Activated CD4-positive, alpha-beta T cell treated with anti-CD3 and anti-CD28 coated beads, Interleukin-10, Interleukin-2, amounts not matched to agents 100 ng/mL and 50 ng/mL, durations not matched to agents 16 hours and 8 hours (primary cell): ENCODE results near the gene KAT6B.
"Not testable (repeated sequence)": the region's sequence is repeated elsewhere in the genome, so short reads cannot be mapped to it uniquely, and the experiment has no call there.

Experiments
- DNase-seq: peaks from one replicate; pipeline ENCODE4 v3.0.0-alpha.2; 2020

KAT6B gene

DNA sequence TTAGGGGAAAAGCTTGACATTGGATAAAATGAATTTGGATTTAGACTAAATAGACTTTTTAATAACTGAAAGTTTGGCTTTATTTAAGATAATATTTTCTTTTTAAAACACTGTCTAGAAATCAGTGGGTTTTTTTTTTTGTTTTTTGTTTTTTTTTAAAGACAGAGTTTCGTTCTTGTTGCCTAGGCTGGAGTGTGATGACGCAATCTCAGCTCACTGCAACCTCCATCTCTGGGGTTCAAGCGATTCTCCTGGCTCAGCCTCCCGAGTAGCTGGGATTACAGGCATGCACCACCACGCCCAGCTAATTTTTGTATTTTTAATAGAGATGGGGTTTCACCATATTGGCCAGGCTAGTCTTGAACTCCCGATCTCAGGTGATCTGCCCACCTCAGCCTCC, 66.9 kb downstream of the KAT6B start:
- DNase-seq = not testable (repeated sequence)

DNA sequence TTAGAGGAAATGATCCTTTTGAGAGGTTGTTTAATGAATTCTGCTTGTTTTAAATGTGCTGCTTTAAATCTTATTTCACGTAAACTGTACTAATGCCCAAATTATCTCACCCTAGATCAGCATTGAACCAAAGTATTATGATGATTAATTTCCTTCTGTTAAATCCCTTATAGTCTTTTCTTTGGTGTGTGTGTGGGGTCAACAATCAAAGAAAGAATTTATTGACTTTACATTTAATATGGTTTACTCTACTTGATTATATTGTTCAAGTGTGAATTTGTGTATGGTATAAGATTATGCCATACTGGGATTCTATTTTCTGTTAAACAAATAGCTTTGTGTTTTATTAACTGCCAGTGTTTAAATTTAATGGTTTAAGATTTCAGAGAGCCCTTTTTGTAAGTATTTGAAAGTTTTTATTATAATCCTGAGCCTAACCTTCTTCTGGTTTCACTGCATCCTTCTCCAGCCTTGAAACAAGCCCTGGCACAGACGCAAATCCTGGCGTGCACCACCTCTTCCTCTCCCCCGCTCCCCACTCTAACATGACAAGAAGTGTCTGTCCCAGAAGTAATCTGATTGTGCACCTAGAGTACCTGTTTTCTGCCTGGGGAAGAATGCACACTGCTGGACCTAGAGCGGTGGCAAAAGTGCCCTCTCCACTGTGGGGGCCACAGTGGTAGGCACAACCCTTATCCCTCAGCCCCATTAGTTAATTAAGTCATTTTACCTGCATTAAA, 70.6 kb downstream of the KAT6B start:
- no peak for DNase-seq

DNA sequence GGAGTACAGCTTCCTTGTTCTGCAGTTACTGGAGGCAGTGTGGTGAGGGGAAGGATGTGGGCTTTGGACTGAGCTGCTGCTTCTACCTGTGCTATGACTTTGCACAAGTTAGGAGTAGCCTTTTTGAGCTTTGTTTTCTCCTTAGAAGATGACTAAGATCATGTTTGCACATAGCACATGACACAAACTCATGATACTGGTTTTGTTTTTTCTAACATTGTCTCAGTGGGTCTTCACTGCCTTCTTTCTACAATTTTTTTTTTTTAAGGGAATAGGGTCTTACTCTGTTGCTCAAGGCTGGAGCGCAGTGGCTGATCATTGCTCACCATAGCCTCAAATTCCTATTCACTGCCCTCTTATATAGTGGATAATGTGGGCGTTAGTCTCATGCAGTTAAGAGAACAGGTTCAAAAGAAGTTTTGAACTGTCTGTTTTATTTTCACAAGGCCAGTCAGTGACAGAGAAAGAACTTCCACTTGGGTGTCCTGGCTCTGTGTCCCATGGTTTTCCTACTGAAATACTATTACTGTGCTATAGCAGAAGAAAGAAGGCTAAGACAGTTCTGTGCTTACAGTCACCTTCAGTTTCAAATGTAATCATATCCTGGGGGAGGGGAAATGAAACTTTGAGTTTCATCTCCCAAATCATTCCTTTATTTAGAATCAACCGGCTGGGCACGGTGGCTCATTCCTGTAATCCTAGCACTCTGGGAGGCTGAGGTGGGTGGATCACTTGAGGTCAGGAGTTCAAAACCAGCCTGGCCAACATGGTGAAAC, 72.0 kb downstream of the KAT6B start:
- DNase-seq = peak; percentile 83

DNA sequence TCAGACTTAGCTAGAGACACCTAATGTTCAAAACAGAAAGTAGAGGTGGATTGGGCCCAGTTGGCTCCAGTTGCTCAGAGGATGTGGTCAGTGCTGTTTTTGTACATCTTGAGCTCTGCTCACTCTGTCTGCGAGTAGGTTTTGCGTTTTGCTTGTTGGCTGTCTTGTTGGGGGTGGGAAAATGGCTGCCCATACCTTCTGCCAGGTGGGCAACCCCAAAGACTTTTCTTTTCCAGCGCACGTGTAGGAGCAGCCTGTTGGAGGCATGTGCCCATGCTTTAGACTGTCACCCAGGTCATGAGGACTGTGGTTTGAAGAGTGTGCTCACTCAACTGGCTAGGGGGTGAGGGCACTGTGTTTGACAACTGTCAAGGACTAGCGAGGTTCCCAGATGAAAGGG, 73.9 kb downstream of the KAT6B start:
- peak; percentile 44 for DNase-seq

DNA sequence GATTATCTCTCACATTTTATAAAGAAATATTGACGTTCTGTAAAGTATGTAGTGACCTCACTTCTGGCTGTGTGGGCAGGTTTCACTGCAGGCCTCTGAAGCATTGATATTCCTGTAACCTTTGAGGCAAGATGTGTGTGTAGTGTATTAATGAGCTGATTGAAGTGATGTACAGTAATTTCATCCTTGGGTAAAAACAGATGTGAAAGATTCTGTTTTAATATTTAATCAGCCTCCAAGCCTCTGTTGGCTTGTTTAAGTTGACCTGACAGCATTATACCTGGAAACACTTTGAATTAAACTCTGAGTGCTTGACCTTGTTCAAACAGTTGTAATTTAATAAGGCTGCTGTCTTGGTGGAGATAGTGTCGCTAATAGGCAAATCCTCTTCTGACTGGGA, 74.9 kb downstream of the KAT6B start:
- no peak for DNase-seq

DNA sequence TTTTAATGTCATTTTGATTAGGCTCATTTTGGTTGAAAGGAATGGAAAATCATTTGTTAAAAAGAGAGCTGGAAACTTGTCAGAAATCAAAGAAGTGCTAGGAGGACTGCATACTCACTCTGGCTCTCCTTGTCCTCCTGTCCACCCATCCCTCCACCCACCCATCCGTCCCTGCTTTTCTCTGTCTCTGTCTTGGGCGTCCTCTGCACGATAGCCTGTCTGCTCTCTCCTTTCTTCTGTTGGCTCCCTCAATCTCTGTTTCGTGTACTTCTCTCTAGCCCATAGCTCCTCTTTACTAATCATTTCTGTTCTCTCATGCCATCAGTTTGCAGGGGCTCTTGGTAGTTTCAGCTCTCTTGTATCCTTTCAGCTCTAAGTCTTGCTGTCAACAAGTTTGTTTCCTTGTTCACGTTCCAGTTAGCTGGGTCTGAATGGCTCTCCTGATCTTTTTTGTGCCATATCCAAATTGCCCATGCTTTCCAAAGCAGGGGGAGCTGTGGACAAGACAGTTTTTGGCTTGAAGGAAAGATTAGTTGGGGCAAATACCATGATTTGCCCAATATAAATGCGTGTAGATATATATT, 75.6 kb downstream of the KAT6B start:
- no peak for DNase-seq

DNA sequence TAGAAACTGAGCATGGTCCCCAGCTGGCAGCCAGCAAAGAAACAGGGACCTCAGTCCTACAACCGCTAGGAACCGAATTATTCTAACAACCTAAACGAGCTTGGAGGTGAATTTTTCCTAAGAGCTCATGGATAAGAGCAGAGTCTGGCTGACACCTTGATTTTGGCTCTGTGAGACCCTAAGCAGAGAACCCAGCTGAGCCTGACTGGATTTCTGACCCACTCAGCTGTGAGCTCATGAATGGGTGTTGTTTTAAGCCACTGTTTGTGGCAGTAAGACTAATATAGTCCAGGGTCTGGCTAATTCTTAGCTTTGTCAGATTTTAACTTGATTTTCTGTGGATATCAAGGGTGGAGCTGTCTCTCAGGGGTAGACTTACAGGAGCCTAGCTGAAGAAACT, 77.1 kb downstream of the KAT6B start:
- DNase-seq = no peak

DNA sequence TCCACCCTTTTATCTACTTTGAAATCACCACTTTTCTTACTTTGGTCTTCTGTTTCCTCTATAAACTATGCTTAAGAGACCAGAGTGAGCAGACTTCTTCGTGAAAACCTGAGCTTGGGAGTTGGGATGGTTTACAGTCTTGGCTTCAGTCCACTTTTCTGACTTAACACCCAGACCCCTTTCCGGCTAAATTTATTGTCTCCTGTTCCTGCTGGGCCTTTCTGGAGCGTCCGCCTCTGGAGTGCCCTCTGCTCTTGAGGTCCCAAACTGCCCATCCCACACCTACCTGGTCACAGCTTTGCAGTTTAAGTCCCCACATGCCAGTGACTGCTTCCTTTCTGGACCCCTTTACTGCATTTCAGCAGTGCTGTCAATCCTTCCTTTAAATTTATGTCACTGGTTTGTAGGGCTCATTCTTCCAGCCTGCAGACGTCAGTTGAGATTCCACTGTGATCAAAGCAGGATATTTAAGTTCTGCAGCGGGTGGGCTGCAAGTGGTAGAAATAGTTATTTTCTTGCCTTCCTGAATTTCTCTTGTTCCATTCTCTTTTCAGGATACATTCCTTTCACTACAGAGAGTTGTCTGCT, 80.3 kb downstream of the KAT6B start:
- no peak for DNase-seq

DNA sequence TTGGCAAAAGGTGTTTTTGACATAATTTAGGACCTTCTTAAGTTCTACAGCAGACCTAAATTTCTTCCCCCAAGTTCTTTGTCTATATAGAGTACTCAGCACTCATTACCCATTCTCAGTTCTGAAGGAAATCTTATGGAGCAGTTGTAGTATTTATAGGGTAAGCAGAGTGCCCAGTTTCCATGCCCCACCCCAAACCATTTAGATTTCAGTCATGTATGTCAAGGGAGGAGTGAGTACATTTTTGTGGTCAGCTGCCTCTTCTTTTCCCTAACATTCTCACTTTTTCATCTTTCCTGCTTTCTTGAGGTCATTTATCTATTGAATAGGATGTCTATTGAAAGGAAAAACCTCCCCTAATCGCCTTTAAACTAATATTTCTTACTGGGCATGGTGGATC, 83.3 kb downstream of the KAT6B start:
- DNase-seq = no peak

DNA sequence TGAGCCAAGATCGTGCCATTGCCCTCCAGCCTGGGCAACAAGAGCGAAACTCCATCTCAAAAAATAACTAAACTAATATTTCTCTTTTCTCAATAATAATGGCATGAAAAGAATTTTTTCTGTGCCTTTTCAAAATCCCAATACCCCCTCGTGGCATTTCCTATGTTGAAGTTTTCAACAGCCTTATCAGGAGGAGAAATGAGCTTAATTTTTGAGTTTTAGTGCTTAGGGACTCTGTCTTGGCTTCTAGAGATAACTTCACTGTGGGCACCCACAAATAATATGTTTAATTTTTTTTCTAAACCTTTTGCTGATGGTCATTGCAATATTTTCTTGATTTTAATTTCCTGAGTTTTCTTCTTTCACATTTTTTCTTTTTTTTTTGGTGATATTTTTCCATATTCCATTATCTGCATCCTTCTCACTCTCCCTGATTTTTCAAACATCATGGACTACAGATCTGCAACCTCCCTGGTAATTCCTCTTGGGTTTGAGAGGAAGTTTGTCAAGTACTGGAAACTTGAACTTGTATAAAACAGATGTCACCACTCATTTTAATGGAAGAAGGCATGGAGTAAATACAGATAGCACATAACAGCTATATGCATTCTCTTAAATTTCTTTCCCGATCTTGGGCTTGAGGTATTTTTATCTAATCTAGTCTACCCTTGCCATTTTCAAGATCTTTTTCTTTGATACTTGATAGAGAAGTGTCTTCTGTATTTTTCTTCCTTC, 84.0 kb downstream of the KAT6B start:
- DNase-seq = no peak

DNA sequence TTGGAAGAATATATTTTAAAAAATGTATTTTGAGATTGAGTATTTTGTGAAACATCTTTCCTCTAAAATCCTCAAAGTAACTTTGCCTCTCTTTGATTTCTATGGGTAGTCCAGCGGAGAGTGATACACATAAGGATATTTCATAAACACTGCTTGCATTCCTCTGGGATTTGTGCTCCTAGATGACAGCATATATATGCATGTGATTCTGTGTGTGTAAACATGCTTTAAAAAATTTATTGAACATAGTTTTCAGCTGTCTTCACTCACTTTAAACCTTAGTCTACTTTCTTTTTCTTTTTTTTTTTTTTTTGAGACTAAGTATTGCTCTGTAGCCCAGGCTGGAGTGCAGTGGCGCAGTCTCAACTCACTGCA, 84.6 kb downstream of the KAT6B start:
- no peak for DNase-seq

DNA sequence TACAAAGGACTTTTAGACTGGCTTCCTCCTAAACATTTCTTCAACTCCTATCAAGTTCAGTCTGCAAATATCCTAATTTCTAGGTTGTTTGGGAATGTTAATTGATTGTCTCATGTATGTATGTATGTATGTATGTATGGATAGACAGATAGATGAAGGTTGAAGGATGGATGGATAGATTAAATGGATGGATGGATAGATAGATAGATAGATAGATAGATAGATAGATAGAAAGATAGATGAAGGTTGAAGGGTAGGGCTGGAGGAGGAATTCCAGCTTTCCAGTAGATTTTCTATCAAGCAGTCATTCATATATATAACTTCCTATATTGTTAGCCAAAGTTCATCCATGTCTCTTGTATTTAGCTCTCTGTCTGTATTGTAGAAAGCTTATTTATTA, 85.8 kb downstream of the KAT6B start:
- no peak for DNase-seq

DNA sequence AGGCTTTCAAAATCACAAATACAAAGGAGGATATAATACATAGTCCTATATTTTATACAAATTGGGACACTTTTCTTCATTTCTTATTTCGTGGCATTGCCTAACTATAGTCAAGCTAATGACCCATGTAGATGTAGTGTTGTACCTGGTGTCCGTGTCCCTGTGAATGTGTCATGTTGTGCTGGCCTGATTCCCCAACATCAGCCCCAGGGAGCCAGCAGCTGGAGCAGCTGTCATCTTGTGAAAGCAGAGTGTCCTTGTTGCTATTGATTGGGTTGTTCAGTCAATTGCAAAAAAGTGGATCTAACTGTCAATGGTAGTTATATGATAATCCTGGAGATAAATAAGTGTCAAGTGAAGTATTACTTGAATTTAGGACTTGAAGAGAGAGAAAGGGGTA, 86.3 kb downstream of the KAT6B start:
- no peak for DNase-seq

DNA sequence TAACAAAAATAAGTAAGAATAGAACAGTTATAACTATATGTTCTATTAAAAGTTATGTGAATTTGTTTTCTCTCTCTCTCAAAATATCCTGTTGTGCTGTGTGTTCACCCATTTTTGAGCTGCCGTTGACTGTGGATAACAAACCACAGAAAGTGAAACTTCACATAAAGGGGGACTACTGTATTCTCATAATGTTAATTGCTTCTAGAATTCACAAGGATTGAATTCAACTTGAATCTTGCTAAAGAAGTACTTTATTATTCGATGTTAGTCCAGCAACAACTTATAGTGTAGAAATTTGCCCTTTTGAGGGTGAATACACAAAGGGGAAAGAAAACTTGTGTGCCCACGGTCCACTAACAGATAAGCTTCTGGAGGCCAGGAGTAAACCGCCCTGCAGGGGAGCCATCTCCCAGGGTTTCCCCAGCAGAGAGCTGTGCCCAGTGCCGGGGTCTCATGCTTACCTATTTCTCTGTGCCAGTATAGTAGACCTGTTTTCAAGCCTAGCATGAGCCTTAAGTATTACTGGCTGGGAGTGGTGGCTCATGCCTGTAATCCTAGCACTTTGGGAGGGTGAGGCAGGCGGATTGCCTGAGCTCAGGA, 87.1 kb downstream of the KAT6B start:
- DNase-seq = peak; percentile 8

DNA sequence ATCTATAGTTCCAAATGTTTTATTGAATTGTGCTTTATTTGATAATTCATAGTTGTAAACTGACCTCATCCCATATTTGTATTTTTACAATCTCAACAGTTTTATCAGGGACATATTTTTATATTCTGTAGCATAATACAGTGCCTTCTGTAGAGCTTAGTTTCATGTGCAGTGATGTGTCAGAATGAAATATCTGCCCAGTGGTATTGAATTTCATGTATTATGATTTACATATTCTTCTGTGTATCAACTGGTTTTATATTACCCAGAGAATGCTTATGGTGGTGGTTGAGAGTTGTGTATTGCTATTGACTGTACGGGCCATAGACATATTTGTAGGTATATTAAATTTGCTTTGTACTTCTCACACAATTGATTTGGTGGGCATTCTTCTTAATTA, 89.9 kb downstream of the KAT6B start:
- no peak for DNase-seq

DNA sequence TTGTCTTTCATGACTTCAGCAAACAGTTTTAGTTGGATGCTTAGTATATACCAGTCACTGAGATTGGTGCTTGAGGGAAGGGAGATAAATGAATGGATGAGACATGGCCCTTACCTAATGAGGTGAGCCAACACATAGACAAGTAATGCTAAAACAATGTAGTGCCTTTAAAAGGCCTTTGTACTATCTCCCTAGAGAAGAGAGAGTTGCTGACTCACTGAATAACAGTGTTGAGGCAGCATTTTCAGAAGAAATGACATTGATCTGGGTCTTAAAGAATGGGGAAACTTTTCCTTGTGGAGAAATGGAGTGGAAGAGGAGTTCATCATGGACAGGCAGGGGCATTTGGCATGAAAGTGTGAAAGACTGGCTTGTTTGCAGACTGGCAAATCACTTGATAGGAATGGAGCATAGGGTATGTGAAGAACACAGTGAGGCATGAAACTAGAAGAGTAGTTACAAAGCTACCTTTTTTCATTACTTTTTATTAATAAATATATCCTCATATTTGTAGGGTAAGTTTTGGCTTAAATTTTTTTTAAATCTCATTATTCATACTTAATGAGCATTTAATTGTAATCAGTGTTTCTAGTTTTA, 91.2 kb downstream of the KAT6B start:
- DNase-seq = no peak

DNA sequence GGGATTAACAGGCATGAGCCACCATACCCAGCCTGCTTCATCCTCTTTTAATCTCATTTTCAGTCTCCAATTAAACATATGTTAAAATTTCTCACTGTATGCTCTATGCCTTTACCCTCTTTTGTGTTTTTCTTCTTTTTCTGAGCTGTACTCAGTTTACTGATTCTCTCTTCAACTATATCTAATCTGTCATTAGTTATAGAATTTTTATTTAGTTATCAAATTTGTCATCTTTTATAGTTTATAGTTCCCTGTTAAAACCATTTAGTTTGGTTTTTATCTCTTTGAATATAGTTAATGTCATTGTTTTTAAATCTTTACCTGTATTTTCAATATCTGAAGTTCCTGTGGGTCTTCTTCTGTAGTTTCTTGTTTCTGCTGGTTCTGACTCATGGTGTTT, 93.3 kb downstream of the KAT6B start:
- no peak for DNase-seq

DNA sequence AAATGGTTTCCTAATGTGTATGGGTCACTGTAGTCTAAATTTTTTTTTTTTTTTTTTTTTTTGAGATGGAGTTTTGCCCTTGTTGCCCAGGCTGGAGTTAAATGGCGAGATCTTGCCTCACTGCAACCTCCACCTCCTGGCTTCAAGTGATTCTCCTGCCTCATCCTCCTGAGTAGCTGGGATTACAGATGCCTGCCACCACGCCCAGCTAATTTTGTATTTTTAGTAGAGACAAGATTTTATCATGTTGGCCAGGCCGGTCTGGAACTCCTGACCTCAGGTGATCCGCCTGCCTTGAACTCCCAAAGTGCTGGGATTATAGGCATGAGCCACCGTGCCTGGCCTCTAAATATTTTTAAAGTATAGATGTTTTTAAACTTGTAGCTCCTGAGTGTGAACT, 94.7 kb downstream of the KAT6B start:
- not testable (repeated sequence) for DNase-seq

DNA sequence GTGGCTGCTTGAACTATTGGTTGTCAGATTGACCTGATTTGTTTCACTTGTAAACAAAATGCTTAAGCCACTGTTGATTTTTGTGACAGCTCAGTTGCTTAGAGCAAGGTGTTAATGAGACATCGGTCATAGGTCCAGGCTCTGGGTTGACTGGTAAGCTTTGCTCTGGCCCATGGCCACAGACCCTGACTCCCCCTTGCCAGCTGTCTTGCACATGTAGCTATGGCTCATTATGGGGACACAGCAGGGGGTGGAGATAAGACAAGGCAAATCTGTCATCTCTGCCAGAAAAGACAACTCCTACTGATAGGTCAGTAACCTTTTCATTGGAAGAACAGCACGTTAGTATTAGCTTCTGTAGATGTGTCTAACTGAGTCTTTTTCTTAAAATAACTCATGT, 95.3 kb downstream of the KAT6B start:
- DNase-seq = no peak

DNA sequence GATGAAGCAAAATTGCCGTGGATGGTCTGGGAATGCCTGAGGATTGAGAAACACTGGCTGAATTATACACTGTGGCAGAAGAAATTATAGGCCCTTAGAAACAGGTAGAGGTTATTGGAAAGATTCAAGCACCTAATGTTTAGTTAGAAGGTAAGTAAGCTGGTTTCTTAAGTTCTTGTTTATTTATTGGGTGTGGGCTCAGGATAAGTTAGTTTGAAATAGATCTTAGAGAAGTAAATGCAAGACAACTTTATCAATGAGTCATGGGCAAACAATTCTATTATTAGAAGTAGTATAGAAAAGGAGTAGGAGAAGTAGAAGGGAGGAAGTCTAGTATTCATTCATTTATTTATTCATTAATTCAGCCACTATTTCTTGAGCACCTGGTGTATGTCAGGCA, 96.5 kb downstream of the KAT6B start:
- no peak for DNase-seq

DNA sequence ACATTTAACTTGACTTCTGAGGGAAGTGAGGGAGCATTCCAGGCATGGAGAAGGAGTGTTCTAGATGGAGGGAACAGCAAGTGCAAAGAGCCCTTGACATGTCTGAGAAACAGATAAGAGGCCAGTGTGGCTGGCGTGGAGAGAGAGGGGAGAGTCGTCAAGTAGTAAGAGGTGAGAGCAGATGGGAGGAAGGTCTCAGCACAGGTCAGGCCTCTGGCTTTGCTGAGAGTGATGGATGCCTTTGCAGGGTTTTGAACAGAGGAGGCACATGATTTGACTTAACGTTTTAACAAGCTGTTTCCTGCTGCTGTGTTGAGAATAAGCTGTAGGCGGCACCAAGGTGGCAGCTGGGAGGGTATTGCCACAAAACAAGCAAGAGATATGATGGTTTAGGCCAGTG, 97.2 kb downstream of the KAT6B start:
- DNase-seq = no peak

DNA sequence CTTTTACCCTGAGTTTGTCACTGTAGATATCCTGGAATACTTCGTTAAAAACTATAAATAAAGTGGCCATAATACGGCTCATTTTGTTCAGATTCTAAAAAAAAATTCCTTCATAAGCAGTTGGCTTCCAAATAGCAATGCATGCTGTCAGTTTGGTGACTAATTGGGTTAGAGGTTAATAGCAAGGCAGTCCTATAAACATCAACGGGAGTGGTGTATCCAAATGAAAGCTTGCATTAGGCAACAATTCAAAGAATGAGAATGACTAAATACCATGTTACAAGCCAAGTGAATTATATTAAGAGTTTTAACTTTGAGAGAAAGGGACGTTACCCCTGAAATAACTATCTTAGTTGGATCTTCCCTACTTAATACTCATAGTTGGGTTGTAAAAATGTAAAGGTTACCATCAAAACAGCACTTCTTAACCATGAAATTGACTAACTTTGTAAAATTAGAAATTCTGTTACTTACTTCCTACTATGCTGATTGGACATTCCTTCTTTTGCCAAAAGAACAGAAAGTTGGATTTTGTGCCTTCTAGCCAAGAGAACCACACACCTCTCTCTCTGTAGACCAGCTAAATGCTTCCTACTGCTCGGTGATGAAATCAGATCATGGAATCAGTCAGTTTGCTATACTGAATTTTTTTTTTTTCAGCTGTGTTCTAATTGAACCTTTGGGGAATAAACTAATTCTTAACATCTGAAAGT, 98.0 kb downstream of the KAT6B start:
- no peak for DNase-seq
